SK-N-SH (cell line): ENCODE measurements around the gene STRN3. TPM values are rescaled to one million over a fixed set of nuclear protein-coding genes. Genes with fewer than 3 reads are reported as not detected.

ENCODE experiments used
- CTCF ChIA-PET: fragments of 300-600, 350-600 bp; formaldehyde crosslinking; extraction: SDS; loops from one replicate; lab custom pipeline; 2021; lab: Yijun Ruan, JAX
- POLR2A ChIA-PET: fragments of 350-600 bp; sonication (Branson Sonifier 250); formaldehyde crosslinking; extraction: SDS; loops from one replicate; lab custom pipeline; 2020; ENCODE audit warnings: antibody characterized with exemption, inconsistent platforms; lab: Yijun Ruan, JAX
- DNase-seq: peaks from one replicate; pipeline ENCODE4 v3.0.0; 2012
- H2AFZ ChIP-seq: fragments of 200-600 bp; sonication (generic); 2 replicates; pipeline ENCODE4 v1.8.1; 2016; ENCODE audit warnings: antibody characterized with exemption, mild to moderate bottlenecking, low read depth
- H3F3A ChIP-seq: fragments of 200-600 bp; sonication (generic); replicated peaks from 2 replicates; pipeline ENCODE3; 2016; ENCODE audit warnings: antibody characterized with exemption, mild to moderate bottlenecking; ENCODE audit not compliant: insufficient read depth
- H3K27ac ChIP-seq, 2 experiments: fragments of 200-500 bp in 1 of 2; fragments of 200-600 bp in 1 of 2; sonication (Bioruptor generic) in 1 of 2; sonication (generic), shearing (Covaris generic) in 1 of 2; 2 replicates each; pipeline versions ENCODE4 v1.5.1 to v1.6.1; 2014 to 2016; ENCODE audit warnings: low read depth in 2 of 2, inconsistent platforms in 1 of 2, low read length in 1 of 2, mild to moderate bottlenecking in 1 of 2, mixed read lengths in 1 of 2
- H3K27me3 ChIP-seq: fragments of 200-600 bp; sonication (generic), shearing (Covaris generic); 2 replicates; pipeline ENCODE4 v1.6.1; 2016; ENCODE audit warnings: mixed run types; ENCODE audit not compliant: insufficient read depth
- H3K36me3 ChIP-seq, 2 experiments: fragments of 200-500 bp in 1 of 2; fragments of 200-600 bp in 1 of 2; sonication (Bioruptor generic) in 1 of 2; sonication (generic) in 1 of 2; replicated peaks in 1 of 2; 2 replicates each; pipeline versions ENCODE3 to v1.5.1; 2014 to 2016; ENCODE audit warnings: low read length in 1 of 2, mild to moderate bottlenecking in 1 of 2; ENCODE audit not compliant: insufficient read depth in 2 of 2, control insufficient read depth in 1 of 2
- H3K4me1 ChIP-seq, 2 experiments: fragments of 200-500 bp in 1 of 2; fragments of 200-600 bp in 1 of 2; sonication (Bioruptor generic) in 1 of 2; sonication (generic), shearing (Covaris generic) in 1 of 2; 2 replicates each; pipeline versions ENCODE4 v1.5.1 to v1.6.1; 2014 to 2016; ENCODE audit warnings: low read depth in 1 of 2, low read length in 1 of 2, mixed run types in 1 of 2; ENCODE audit not compliant: insufficient read depth in 2 of 2, control insufficient read depth in 1 of 2
- H3K4me2 ChIP-seq: fragments of 200-600 bp; sonication (generic), shearing (Covaris generic); 2 replicates; pipeline ENCODE4 v1.6.1; 2017; ENCODE audit warnings: mixed run types
- H3K4me3 ChIP-seq, 2 experiments: fragments of 200-500 bp in 1 of 2; fragments of 200-600 bp in 1 of 2; sonication (Bioruptor generic) in 1 of 2; sonication (generic), shearing (Covaris generic) in 1 of 2; 2 replicates each; pipeline versions ENCODE4 v1.5.1 to v1.8.1; 2014 to 2016; ENCODE audit warnings: low read depth in 2 of 2, inconsistent platforms in 1 of 2, low read length in 1 of 2, mild to moderate bottlenecking in 1 of 2, mixed read lengths in 1 of 2, moderate library complexity in 1 of 2
- H3K79me2 ChIP-seq: fragments of 200-600 bp; sonication (generic); 2 replicates; pipeline ENCODE4 v1.8.1; 2017; ENCODE audit warnings: mild to moderate bottlenecking; ENCODE audit not compliant: insufficient read depth
- H3K9ac ChIP-seq: fragments of 200-600 bp; sonication (generic); 2 replicates; pipeline ENCODE4 v1.6.1; 2017; ENCODE audit warnings: mixed run types
- H3K9me2 ChIP-seq: fragments of 200-600 bp; sonication (generic); 2 replicates; pipeline ENCODE4 v1.6.1; 2017; ENCODE audit warnings: mixed run types
- H3K9me3 ChIP-seq: fragments of 200-600 bp; sonication (generic); 2 replicates; pipeline ENCODE4 v1.6.1; 2017; ENCODE audit warnings: mixed run types, mild to moderate bottlenecking, moderate library complexity
- H4K20me1 ChIP-seq: fragments of 200-600 bp; sonication (generic); 2 replicates; pipeline ENCODE4 v1.6.1; 2017; ENCODE audit warnings: mild to moderate bottlenecking, mixed run types; ENCODE audit not compliant: insufficient read depth
- CHD2 ChIP-seq: fragments of 150-350 bp; IDR thresholded peaks from 2 replicates; pipeline ENCODE4 v1.6.1; 2018; ENCODE audit warnings: low read length; ENCODE audit not compliant: partially characterized antibody
- FOXJ3 ChIP-seq: sonication (generic); formaldehyde crosslinking; IDR thresholded peaks from 2 replicates; pipeline ENCODE4 v1.5.1; 2020; ENCODE audit warnings: mild to moderate bottlenecking, missing genetic modification reagents
- IRF3 ChIP-seq: fragments of 150-350 bp; IDR thresholded peaks from 2 replicates; pipeline ENCODE4 v1.6.1; 2016; ENCODE audit warnings: mild to moderate bottlenecking, low read depth, low read length
- MEF2A ChIP-seq: IDR thresholded peaks from 2 replicates; pipeline ENCODE4 v1.4.0; 2012; ENCODE audit warnings: low read depth, borderline replicate concordance
- NFIC ChIP-seq: IDR thresholded peaks from 2 replicates; pipeline ENCODE4 v1.4.0; 2012; ENCODE audit warnings: borderline replicate concordance
- PBX3 ChIP-seq: IDR thresholded peaks from 2 replicates; pipeline ENCODE4; 2012
- POLR2AphosphoS5 ChIP-seq: IDR thresholded peaks from 2 replicates; pipeline ENCODE4 v1.6.1; 2012; ENCODE audit warnings: low read depth, low read length
- RCOR1 ChIP-seq: fragments of 150-350 bp; IDR thresholded peaks from 2 replicates; pipeline ENCODE4 v1.6.1; 2017; ENCODE audit warnings: antibody characterized with exemption, low read length
- TAF1 ChIP-seq: IDR thresholded peaks from 2 replicates; pipeline ENCODE4 v1.6.1; 2012; ENCODE audit warnings: low read depth, mild to moderate bottlenecking, low read length, moderate library complexity, borderline replicate concordance
- TCF12 ChIP-seq: IDR thresholded peaks from 2 replicates; pipeline ENCODE4 v1.4.0; 2012
- TEAD4 ChIP-seq: IDR thresholded peaks from 2 replicates; pipeline ENCODE4 v1.4.0; 2012; ENCODE audit warnings: mild to moderate bottlenecking, borderline replicate concordance; ENCODE audit not compliant: insufficient read depth
- USF2 ChIP-seq: fragments of 150-350 bp; IDR thresholded peaks from 2 replicates; pipeline ENCODE4 v1.6.1; 2017; ENCODE audit warnings: antibody characterized with exemption, low read length, low read depth, borderline replicate concordance
- YY1 ChIP-seq: IDR thresholded peaks from 2 replicates; pipeline ENCODE4 v1.4.0; 2012; ENCODE audit warnings: low read depth, mild to moderate bottlenecking
- ZBTB33 ChIP-seq: IDR thresholded peaks from 2 replicates; pipeline ENCODE4 v1.4.0; 2012; ENCODE audit warnings: low read depth, borderline replicate concordance
- WGBS: methylation state at CpG from one replicate; pipeline ENCODE4 v1.1.6; 2017; ENCODE audit warnings: low lambda C conversion rate; 5-methylcytosine and 5-hydroxymethylcytosine counted together
- polyA plus RNA-seq, 3 experiments: library from polyadenylated mRNA; depleted of rRNA; stranded (reverse); fragments of >200 nt; gene quantifications; 2 replicates each; pipeline ENCODE4 v1.2.3, GENCODE V29; 2012

Gene STRN3
- polyA plus RNA-seq, 1 of the 3 experiments (the other 2 are of a cell fraction) = 7.2 TPM

GRCh38 chr14:30888480-30889243, 137.5 kb downstream of the STRN3 start:
- Histone ChIP-seq H3K4me3 (no peak overlapping the region), H3K4me2 (no peak overlapping the region), H3K4me1 (no peaks in the 10 kb centered on the region), H3K79me2 (no peaks in the 10 kb centered on the region), H2AFZ (no peak overlapping the region), H3K9me2 (no peaks in the 10 kb centered on the region), H4K20me1 (no peaks in the 10 kb centered on the region), H3F3A (peaks cover 4% of the 10 kb centered on the region), H3K9ac (no peak overlapping the region), H3K9me3 (no peaks in the 10 kb centered on the region), H3K27ac (no peak overlapping the region), H3K27me3 (no peaks in the 10 kb centered on the region), H3K36me3 (peaks cover 7 to 18% of the 10 kb centered on the region in 2 experiments)
- 97% methylated on average over 5 of the region's 5 CpGs for WGBS
- no peak for DNase-seq
- ChIA-PET CTCF (no interaction called here), POLR2A (no interaction called here)
- TF ChIP-seq NFIC = no peak
- no peak for TF ChIP-seq TAF1
- no peak for TF ChIP-seq USF2
- TF ChIP-seq TCF12 = no peak
- TF ChIP-seq PBX3 = no peak
- TF ChIP-seq CHD2 = no peak
- no peak for TF ChIP-seq RCOR1
- TF ChIP-seq FOXJ3 (CRISPR knock-in tag) = no peak
- no peak for TF ChIP-seq YY1
- no peak for TF ChIP-seq POLR2AphosphoS5
- no peak for TF ChIP-seq TEAD4
- no peak for TF ChIP-seq MEF2A
- no peak for TF ChIP-seq IRF3
- TF ChIP-seq ZBTB33 = no peak
